H1 (cell line): ENCODE data around the gene GRAMD1C. TPM values are rescaled to one million over a fixed set of nuclear protein-coding genes. Genes with fewer than 3 reads are reported as not detected.

Experiments used
- BACH1 ChIP-seq: IDR thresholded peaks from 2 replicates; pipeline ENCODE4 v1.6.1; 2012; ENCODE audit warnings: low read length, improper control_type of control experiment
- BRCA1 ChIP-seq: IDR thresholded peaks from 2 replicates; pipeline ENCODE4 v1.6.1; 2012; ENCODE audit warnings: low read depth, low read length, improper control_type of control experiment
- CEBPB ChIP-seq: IDR thresholded peaks from 2 replicates; pipeline ENCODE4 v1.6.1; 2012; ENCODE audit warnings: low read depth, low read length
- CHD7 ChIP-seq: fragments of 300-600 bp; sonication (generic); IDR thresholded peaks from 2 replicates; pipeline ENCODE4 v1.7.1; 2012; ENCODE audit warnings: low read length, moderate library complexity, mild to moderate bottlenecking, inconsistent platforms; ENCODE audit not compliant: insufficient replicate concordance
- CTBP2 ChIP-seq: IDR thresholded peaks from 2 replicates; pipeline ENCODE4 v1.7.0; 2011; ENCODE audit warnings: borderline replicate concordance, mild to moderate bottlenecking, moderate library complexity, mixed read lengths, low read length; ENCODE audit not compliant: insufficient read depth, insufficient read length
- EGR1 ChIP-seq: IDR thresholded peaks from 2 replicates; pipeline ENCODE4 v1.6.1; 2011; ENCODE audit warnings: low read depth, low read length, borderline replicate concordance
- GTF2F1 ChIP-seq: IDR thresholded peaks from 2 replicates; pipeline ENCODE4 v1.6.1; 2012; ENCODE audit warnings: low read depth, low read length, improper control_type of control experiment, borderline replicate concordance
- JUND ChIP-seq: IDR thresholded peaks from 2 replicates; pipeline ENCODE4 v1.6.1; 2011; ENCODE audit warnings: mild to moderate bottlenecking, improper control_type of control experiment, low read length
- RFX5 ChIP-seq: IDR thresholded peaks from 2 replicates; pipeline ENCODE4 v1.6.1; 2011; ENCODE audit warnings: low read depth, low read length, improper control_type of control experiment, borderline replicate concordance
- SP1 ChIP-seq: IDR thresholded peaks from 2 replicates; pipeline ENCODE4 v1.6.1; 2011; ENCODE audit warnings: low read depth, low read length
- SUZ12 ChIP-seq: fragments of 200-600 bp; sonication (generic); IDR thresholded peaks from 2 replicates; pipeline ENCODE4 v1.6.1; 2012; ENCODE audit warnings: mild to moderate bottlenecking, inconsistent platforms, low read length, moderate library complexity, mixed read lengths
- TBP ChIP-seq: IDR thresholded peaks from 2 replicates; pipeline ENCODE4 v1.6.1; 2011; ENCODE audit warnings: low read depth, low read length, improper control_type of control experiment
- polyA plus RNA-seq, 7 experiments: library from polyadenylated mRNA; depleted of rRNA in 3 of 7; stranded (reverse) in 5 of 7; unstranded in 2 of 7; fragments of >200 nt in 5 of 7; fragments of 200-250 nt in 2 of 7; gene quantifications; 1 replicate in 5 of 7; 2 replicates in 1 of 7; 4 replicates in 1 of 7; pipeline versions ENCODE4 v1.2.1 to v1.2.3, GENCODE V29; 2011 to 2013; ENCODE audit warnings: missing spikeins in 2 of 7, mixed read lengths in 2 of 7
- total RNA-seq: library from RNA; stranded (reverse); fragmentation: NEBNext Ultra II Directional; extraction: Animal tissue kit (Norgen Biotek cat#: 25700); gene quantifications from 2 replicates; pipeline ENCODE4 v1.2.1, GENCODE V29; 2021

Gene GRAMD1C
- total and polyA plus RNA-seq, 2 of the 8 experiments (the other 6 are each of a cell fraction or from before 2014, with no cell fraction given) = 0.62 to 2.1 TPM

GRCh38 chr3:113912552-113913236, 74.1 kb downstream of the GRAMD1C start (continued):
- no peak for TF ChIP-seq CHD7
- TF ChIP-seq BACH1 = no peak
- no peak for TF ChIP-seq CTBP2
- TF ChIP-seq BRCA1 = no peak
- no peak for TF ChIP-seq GTF2F1
- TF ChIP-seq RFX5 = no peak
- TF ChIP-seq SUZ12 = no peak
- peak; percentile 86 for TF ChIP-seq JUND
- TF ChIP-seq SP1 = no peak
- no peak for TF ChIP-seq EGR1
- TF ChIP-seq CEBPB = no peak
- peak; percentile 34; the same call in 1 of the 2 replicates for TF ChIP-seq TBP
